Caco-2 (cell line): ENCODE results near the gene ATP6V1E1. TPM values are rescaled to one million over a fixed set of nuclear protein-coding genes. Genes with fewer than 3 reads are reported as not detected.

Experiments
- Bru-seq: library from RNA; stranded (reverse); fragments of 400-500 nt; gene quantifications from one replicate; lab custom pipeline; 2021; lab: Mats Ljungman, UMichigan
- BruChase-seq, 2 experiments: library from RNA; stranded (reverse); fragments of 400-500 nt; gene quantifications; one replicate each; lab custom pipeline; 2021; lab: Mats Ljungman, UMichigan
- BruUV-seq: library from RNA; stranded (reverse); fragments of 400-500 nt; replicated peaks from 2 replicates; lab custom pipeline; 2021; lab: Mats Ljungman, UMichigan
- CTCF ChIA-PET: fragments of 300-600 bp; sonication (Branson Sonifier 250); formaldehyde crosslinking; loops from one replicate; lab custom pipeline; 2022; ENCODE audit warnings: antibody characterized with exemption; lab: Charles Lee
- POLR2A ChIA-PET: fragments of 300-600 bp; sonication (Branson Sonifier 250); formaldehyde crosslinking; loops from one replicate; lab custom pipeline; 2022; ENCODE audit warnings: antibody characterized with exemption; lab: Charles Lee
- DNase-seq, 2 experiments: peaks; one replicate each; pipeline versions ENCODE4 v3.0.0 to v3.0.0-alpha.2; 2020 to 2022
- H3K27me3 ChIP-seq: replicated peaks from 2 replicates; pipeline ENCODE4 v1.6.0; 2011; ENCODE audit warnings: low read length; ENCODE audit not compliant: control insufficient read depth, insufficient read depth
- H3K36me3 ChIP-seq: 2 replicates; pipeline ENCODE4 v1.5.1; 2011; ENCODE audit warnings: low read length; ENCODE audit not compliant: control insufficient read depth, insufficient read depth
- H3K4me1 ChIP-seq: fragments of 250-450 bp; sonication (Bioruptor Pico); 2 replicates; pipeline ENCODE4 v1.5.1; 2020; ENCODE audit warnings: mild to moderate bottlenecking
- H3K4me3 ChIP-seq: 2 replicates; pipeline ENCODE4 v1.5.1; 2011; ENCODE audit warnings: low read depth, mild to moderate bottlenecking, control low read depth, low read length
- H3K9me3 ChIP-seq: fragments of 250-450 bp; sonication (Bioruptor Pico); 2 replicates; pipeline ENCODE4 v1.5.1; 2020; ENCODE audit warnings: mild to moderate bottlenecking, moderate library complexity
- H3K27ac Mint-ChIP-seq: one replicate; pipeline ENCODE4 v1.8.0; 2022; ENCODE audit warnings: mixed read lengths; ENCODE audit not compliant: unreplicated experiment
- H3K27me3 Mint-ChIP-seq: one replicate; pipeline ENCODE4 v1.8.0; 2022; ENCODE audit warnings: mixed read lengths; ENCODE audit not compliant: insufficient read depth, unreplicated experiment
- H3K36me3 Mint-ChIP-seq: one replicate; pipeline ENCODE4 v1.8.0; 2022; ENCODE audit warnings: mild to moderate bottlenecking, mixed read lengths; ENCODE audit not compliant: insufficient read depth, unreplicated experiment
- H3K4me1 Mint-ChIP-seq: one replicate; pipeline ENCODE4 v1.8.0; 2022; ENCODE audit warnings: low read depth, mixed read lengths; ENCODE audit not compliant: unreplicated experiment
- H3K4me3 Mint-ChIP-seq: one replicate; pipeline ENCODE4 v1.8.0; 2022; ENCODE audit warnings: mild to moderate bottlenecking, moderate library complexity, mixed read lengths; ENCODE audit not compliant: unreplicated experiment
- H3K9me3 Mint-ChIP-seq: one replicate; pipeline ENCODE4 v1.8.0; 2022; ENCODE audit warnings: mixed read lengths; ENCODE audit not compliant: unreplicated experiment
- intact Hi-C: fragments of 100-400 bp; cut with micrococcal nuclease; formaldehyde crosslinking; loops from one replicate; pipeline ENCODE4 v1.10.0; 2022; ENCODE audit not compliant: unreplicated experiment
- long read RNA-seq: library from polyadenylated mRNA; stranded (forward); transcript quantifications from one replicate; pipeline ENCODE4 v2.0.0, GENCODE V29; 2022
- total RNA-seq: library from RNA; stranded (reverse); gene quantifications from 2 replicates; pipeline ENCODE4 v1.2.3, GENCODE V29; 2022
- TF ChIP-seq, protein P1 (sequence below), 2 experiments: fragments of 200-600 bp in 1 of 2; IDR thresholded peaks; 1 replicate in 1 of 2; 2 replicates in 1 of 2; pipeline versions ENCODE4 v1.5.1 to v1.8.0; 2011 to 2022; ENCODE audit warnings: antibody characterized with exemption in 1 of 2, control low read depth in 1 of 2, inconsistent platforms in 1 of 2, low read depth in 1 of 2, low read length in 1 of 2, mild to moderate bottlenecking in 1 of 2, moderate library complexity in 1 of 2; ENCODE audit not compliant: insufficient read depth in 1 of 2, severe bottlenecking in 1 of 2, unreplicated experiment in 1 of 2

Gene ATP6V1E1
- total RNA-seq (139 and 147 TPM in 2 replicates), Bru-seq, nascent RNA (percentile 81 among the genes with signal in this experiment), BruChase-seq, experiment 1, labeled RNA remaining after a 2-hour chase (percentile 77 among the genes with signal in this experiment), BruChase-seq, experiment 2, labeled RNA remaining after a 6-hour chase (percentile 86 among the genes with signal in this experiment)
- long read RNA-seq, transcript ATP6V1E1-201 (9 exons, 1,402 nt): major isoform, 131 of 147 reads
- long read RNA-seq, partial matches to known transcripts: 3 of 147 reads
- long read RNA-seq, other reads (novel, unspliced or antisense): 10 of 147 reads

DNA sequence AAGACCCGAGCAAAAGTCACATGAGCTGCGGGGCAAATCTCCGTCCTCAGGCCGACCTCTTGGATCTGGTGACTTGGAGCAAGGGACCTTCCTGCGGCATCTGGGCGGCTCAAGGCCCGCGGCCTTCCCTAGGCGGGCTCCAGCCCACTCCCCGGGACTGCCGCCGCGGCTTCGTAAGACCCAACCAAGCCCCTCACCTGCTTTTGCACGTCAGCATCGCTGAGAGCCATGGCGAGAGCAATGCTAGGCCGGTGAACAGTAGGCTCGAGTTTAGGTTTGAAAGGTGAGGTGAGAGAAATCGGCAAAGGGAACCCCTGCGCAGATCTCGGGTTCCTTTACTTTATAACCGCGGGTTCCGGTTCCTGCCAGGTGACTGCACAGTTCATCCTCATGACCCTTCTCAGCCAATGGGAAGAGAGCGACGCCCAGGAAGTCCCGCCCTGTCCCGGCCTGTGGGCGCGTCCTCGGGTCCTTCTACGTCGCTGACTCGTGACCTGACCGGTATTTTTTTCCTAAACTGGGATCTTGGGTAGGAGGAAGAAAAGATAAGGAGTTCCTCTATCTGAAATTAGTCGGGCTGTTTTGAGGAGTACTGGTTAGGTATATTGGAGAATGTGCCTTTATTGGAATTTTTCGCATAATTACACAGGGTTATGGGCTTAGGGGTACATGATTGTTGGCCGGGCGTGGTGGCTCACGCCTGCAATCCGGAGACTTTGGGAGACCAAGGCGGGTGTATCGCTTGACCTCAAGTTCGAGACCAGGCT is at the start of gene ATP6V1E1:
ATP6V1E1 (minus strand) TSS at position 344 of the 767 bp plus-strand sequence; CDS start at position 230, 114 bp downstream.
- intact Hi-C loops: loop anchor here (5.0 kb wide), 1 partner anchor 71 kb away; no protein-coding TSS in a partner anchor
- peak within 1 kb of the TSS; percentile 86 for H3K4me3 Mint-ChIP-seq
- H3K4me1 ChIP-seq: peaks cover 23% of the 10 kb centered on the region
- H3K27me3 ChIP-seq: no peaks in the 10 kb centered on the region
- H3K27ac Mint-ChIP-seq: peak within 1 kb of the TSS; percentile 89
- peak within 1 kb of the TSS; percentile 89 for H3K4me3 ChIP-seq
- no peaks in the 10 kb centered on the region for H3K36me3 ChIP-seq
- BruUV-seq: no TSS peak
- no peaks in the 10 kb centered on the region for H3K9me3 ChIP-seq
- peak; percentile 96 to 97 for DNase-seq
- H3K27me3 Mint-ChIP-seq: no peaks in the 10 kb centered on the region
- CTCF ChIA-PET: no interaction called here
- H3K9me3 Mint-ChIP-seq: no peaks in the 10 kb centered on the region
- TF ChIP-seq, protein P1, sequence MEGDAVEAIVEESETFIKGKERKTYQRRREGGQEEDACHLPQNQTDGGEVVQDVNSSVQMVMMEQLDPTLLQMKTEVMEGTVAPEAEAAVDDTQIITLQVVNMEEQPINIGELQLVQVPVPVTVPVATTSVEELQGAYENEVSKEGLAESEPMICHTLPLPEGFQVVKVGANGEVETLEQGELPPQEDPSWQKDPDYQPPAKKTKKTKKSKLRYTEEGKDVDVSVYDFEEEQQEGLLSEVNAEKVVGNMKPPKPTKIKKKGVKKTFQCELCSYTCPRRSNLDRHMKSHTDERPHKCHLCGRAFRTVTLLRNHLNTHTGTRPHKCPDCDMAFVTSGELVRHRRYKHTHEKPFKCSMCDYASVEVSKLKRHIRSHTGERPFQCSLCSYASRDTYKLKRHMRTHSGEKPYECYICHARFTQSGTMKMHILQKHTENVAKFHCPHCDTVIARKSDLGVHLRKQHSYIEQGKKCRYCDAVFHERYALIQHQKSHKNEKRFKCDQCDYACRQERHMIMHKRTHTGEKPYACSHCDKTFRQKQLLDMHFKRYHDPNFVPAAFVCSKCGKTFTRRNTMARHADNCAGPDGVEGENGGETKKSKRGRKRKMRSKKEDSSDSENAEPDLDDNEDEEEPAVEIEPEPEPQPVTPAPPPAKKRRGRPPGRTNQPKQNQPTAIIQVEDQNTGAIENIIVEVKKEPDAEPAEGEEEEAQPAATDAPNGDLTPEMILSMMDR (IDR thresholded peaks at IDR 0.05; ENCODE audit: insufficient read depth in 1 of 2, low read depth in 1 of 2, low read length in 1 of 2, severe bottlenecking in 1 of 2, unreplicated experiment in 1 of 2): no peak
- peaks cover 42% of the 10 kb centered on the region for H3K36me3 Mint-ChIP-seq
- POLR2A ChIA-PET: interaction anchor here (0.5 kb wide), 1 partner anchor 11 kb away, joined by 6 read pairs; no protein-coding TSS in a partner anchor
- peaks cover 11% of the 10 kb centered on the region for H3K4me1 Mint-ChIP-seq

DNA sequence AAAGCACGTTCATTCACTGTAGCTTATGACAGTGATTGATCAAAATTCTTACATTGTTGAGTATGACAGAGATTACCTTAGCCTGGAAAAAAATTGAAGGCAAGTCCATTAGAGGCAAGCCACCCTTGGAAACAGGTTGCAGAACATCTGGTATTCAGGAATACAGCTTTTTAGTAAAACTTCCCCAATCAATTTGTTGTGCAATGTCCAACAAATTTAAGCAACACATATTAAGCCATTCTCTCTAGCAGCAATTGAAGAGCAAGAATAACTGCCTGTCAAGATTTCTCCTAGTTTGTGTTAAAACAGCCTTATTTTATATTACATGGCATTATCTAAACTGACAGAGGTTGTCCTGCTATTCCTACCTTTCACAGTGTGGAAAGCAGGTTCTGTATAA is 47.0 kb upstream of the ATP6V1E1 start:
- CTCF ChIA-PET: no interaction called here
- BruUV-seq: no TSS peak
- intact Hi-C loops: no loop called here

DNA sequence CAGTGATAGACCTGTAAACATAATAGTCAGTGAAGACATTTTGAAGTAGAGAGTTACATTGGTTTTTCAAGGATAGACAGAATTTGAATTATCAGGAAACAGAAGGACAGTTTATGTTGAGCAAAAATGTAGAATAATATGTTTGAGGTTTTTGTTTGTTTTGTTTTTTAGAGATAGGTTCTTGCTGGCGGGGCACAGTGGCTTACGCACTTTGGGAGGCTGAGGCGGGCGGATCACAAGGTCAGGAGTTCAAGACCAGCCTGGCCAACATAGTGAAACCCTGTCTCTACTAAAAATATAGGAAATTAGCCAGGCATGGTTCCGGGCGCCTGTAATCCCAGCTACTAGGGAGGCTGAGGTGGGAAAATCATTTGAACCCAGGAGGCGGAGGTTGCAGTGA is 45.6 kb upstream of the ATP6V1E1 start:
- no TSS peak for BruUV-seq

More for the DNA sequence above, 47.0 kb upstream of the ATP6V1E1 start:
- no peak for DNase-seq
- H3K4me1 Mint-ChIP-seq: peaks cover 18% of the 10 kb centered on the region
- H3K9me3 Mint-ChIP-seq: no peaks in the 10 kb centered on the region
- no peak overlapping the region for H3K4me3 ChIP-seq
- H3K36me3 Mint-ChIP-seq: no peaks in the 10 kb centered on the region
- no peaks in the 10 kb centered on the region for H3K27me3 ChIP-seq
- no peaks in the 10 kb centered on the region for H3K9me3 ChIP-seq
- H3K4me1 ChIP-seq: peaks cover 8% of the 10 kb centered on the region
- POLR2A ChIA-PET: interaction anchor here (0.6 kb wide), 1 partner anchor 102 kb away, joined by 3 read pairs; no protein-coding TSS in a partner anchor
- H3K27me3 Mint-ChIP-seq: no peaks in the 10 kb centered on the region
- no peak overlapping the region for H3K27ac Mint-ChIP-seq
- TF ChIP-seq, protein P1 (IDR thresholded peaks at IDR 0.05; ENCODE audit: insufficient read depth in 1 of 2, low read depth in 1 of 2, low read length in 1 of 2, severe bottlenecking in 1 of 2, unreplicated experiment in 1 of 2): no peak
- H3K36me3 ChIP-seq: no peaks in the 10 kb centered on the region
- H3K4me3 Mint-ChIP-seq: no peak overlapping the region

More for the DNA sequence above, 45.6 kb upstream of the ATP6V1E1 start:
- Histone ChIP-seq H3K4me3 (no peak overlapping the region), H3K36me3 (no peaks in the 10 kb centered on the region), H3K27me3 (no peaks in the 10 kb centered on the region), H3K4me1 (peaks cover 8% of the 10 kb centered on the region), H3K9me3 (no peaks in the 10 kb centered on the region)
- ChIA-PET CTCF (no interaction called here), POLR2A (interaction anchor here (0.5 to 0.7 kb wide), 2 partner anchors 162 to 405 kb away, joined by 3 to 8 read pairs; no protein-coding TSS in a partner anchor)
- no peak for DNase-seq
- Mint-ChIP-seq H3K4me3 (no peak overlapping the region), H3K27ac (no peak overlapping the region), H3K9me3 (no peaks in the 10 kb centered on the region), H3K4me1 (peaks cover 18% of the 10 kb centered on the region), H3K27me3 (no peaks in the 10 kb centered on the region), H3K36me3 (peaks cover 2% of the 10 kb centered on the region)
- TF ChIP-seq, protein P1 (IDR thresholded peaks at IDR 0.05; ENCODE audit: insufficient read depth in 1 of 2, low read depth in 1 of 2, low read length in 1 of 2, severe bottlenecking in 1 of 2, unreplicated experiment in 1 of 2): no peak
- intact Hi-C loops: no loop called here
